ENCODE measurements around the gene CAMK2N2.
"Not testable (repeated sequence)": the region's sequence is repeated elsewhere in the genome, so short reads cannot be mapped to it uniquely, and the experiment has no call there.

CAMK2N2 gene

DNA sequence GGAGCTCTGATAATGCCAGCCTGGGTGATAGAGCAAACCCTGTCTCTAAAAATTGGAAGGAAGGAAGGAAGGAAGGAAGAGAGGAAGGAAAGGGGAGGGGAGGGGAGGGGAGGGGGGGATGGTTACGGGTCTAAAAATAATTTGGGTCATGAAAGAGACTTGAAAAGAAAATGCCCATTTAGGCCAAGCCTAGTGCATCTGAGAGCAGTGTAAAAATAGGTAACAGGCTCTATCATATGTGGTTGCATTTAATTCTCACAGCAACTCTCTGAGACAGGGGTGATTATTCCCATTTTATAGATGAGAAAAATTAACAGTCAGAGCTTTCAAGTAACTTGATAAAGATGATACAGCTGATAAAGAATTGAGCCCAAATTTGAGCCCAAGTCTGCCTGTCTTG lies 10.9 kb upstream of the CAMK2N2 start:
- DNase-seq = no peak

- not testable (repeated sequence) for DNase-seq
Measured at GRCh38 chr3:184267249-184267648, 5.9 kb upstream of the CAMK2N2 start.

GRCh38 chr3:184262764-184263179 lies 1.4 kb upstream of the CAMK2N2 start:
- no peak for DNase-seq

GRCh38 chr3:184261854-184262763 lies 756 bp upstream of the CAMK2N2 start:
- peak; percentile 58 for DNase-seq

DNA sequence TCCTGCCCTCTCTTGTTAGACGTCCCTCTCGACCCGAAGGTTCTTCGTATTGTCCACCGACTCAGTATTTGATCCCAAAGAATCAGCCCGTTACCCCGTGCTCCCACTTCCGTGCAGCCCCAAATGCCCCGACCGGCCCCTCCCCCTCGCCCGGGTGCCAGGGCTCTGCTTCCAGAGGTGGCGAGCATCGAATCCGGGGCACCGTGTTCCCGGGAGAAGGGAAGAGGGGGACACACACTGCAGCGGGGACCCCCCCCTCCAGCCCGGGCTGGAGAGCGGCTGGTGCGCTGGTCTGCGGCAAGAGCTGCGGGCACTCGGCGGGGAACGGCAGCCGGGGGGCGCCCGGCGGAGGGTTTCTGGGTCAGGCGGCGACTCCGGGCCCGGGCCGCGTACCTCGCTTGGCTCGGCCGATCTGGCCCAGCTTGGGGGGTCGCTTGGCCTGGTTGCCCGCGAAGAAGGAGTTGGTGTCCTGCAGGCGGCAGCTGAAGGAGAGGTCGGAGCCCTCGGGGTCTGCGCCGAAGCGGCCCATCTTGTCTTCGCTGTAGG lies 556 bp downstream of the CAMK2N2 start:
- DNase-seq = no peak

- DNase-seq = peak; percentile 69
Measured at GRCh38 chr3:184259878-184260723, 1.3 kb downstream of the CAMK2N2 start.

DNA sequence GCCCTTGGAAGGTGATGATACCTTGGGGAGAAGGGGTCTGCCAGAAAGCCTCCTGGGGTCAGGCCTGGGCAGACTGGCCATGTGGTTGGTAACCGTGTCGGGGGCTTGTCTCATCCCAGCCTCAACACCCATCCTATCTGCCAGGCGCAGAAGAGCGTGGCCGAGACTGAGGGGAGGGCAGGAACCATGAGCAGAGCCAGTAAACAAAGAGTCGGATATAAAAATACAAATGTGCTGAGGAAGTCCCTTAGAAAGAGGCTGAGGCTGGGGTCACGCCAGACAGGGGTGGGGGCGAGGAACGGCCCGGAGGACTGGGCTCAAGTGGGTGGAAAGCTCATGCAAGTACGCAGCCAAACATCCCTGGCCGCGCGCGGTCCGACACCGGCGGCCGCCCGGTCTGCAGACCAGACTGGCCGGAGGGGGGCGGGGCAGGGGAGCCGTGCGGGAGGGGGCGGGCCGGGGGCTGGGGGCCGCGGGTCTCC lies 1.9 kb downstream of the CAMK2N2 start:
- no peak for DNase-seq

DNA sequence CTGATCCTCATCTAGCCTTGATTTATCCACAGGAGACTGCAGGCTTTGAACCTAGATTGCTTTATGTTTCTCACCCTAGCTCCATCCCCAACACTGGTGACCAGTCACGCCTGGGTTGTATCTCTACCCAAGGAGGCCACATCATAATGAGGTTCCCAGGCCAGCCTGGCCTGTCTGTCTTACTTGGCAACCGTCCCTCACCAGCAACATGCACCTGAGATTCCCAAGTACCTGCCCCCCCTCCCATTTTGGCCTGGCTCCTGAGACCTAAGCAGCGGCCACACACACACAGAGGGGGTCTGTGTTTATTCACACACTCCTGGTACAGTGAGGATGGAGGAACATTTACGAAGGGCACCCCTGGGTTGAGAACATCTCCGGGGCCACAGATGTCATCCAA lies 2.4 kb downstream of the CAMK2N2 start:
- no peak for DNase-seq

DNA sequence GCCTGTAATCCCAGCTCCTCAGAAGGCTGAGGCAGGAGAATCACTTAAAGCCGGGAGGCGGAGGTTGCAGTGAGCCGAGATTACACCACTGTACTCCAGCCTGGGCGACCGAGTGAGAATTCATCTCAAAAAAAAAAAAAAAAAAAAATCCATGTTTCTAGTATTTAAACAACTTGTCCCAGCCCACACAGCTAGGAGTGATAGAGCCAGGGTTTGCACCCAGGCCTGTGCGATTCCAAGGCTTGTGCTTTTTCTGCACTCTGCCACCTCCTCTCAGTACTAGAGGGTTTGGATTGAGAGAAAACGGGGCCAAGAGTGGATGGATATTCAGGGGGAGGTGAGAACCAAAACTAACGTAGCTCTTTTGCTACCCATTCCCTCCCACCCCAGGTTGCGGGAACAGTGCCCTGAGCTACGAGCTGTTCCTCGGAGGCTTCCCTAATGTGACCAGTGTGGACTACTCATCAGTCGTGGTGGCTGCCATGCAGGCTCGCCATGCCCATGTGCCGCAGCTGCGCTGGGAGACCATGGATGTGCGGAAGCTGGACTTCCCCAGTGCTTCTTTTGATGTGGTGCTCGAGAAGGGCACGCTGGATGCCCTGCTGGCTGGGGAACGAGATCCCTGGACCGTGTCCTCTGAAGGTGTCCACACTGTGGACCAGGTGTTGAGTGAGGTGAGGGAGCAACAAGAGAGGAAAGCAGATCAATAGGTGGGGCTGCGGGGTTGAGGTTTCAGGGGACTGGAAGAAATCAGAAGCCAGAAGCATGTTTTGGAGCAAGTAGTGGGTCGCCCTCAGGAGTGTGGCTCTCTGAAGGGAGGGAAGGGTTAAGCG lies 4.1 kb downstream of the CAMK2N2 start:
- no peak for DNase-seq

GRCh38 chr3:184255291-184256039 lies 5.9 kb downstream of the CAMK2N2 start:
- DNase-seq = no peak

- DNase-seq = peak; percentile 98
Measured at GRCh38 chr3:184250167-184250828, 11.1 kb downstream of the CAMK2N2 start.

DNA sequence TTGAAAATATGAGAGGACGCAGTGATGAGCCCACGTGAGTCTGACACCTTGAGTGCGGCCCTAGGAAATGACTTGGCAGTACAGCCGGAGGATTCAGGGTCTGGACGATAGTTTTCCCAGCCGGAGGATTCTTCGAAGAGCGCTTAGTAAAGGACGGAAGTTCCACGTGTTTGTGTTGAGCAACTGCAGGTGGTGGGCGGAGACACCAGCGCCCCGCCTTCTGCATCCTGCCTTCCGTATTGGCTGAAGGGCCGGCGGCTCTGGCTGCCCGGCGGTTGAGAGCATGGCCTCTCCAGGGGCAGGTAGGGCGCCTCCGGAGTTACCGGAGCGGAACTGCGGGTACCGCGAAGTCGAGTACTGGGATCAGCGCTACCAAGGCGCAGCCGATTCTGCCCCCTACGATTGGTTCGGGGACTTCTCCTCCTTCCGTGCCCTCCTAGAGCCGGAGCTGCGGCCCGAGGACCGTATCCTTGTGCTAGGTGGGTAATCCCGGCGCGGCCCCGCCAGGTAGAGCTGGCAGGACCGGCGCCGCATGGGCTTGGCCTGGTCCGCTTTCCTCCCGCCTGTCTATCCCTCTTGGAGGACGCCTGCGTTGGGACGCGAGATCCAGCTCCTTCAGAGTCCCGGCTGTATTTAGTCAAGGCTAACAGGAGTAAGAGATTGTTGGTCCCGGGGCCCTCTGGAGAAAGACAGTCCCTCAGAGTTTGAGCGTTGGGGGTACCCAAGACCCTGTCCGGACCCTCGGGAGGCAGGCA lies 11.8 kb downstream of the CAMK2N2 start, which contains the start of gene EEF1AKMT4:
Gene EEF1AKMT4 (plus strand): TSS at position 261 of the 755 bp plus-strand sequence. CDS start 23 bp downstream, at position 284.
- DNase-seq = peak; percentile 99

DNA sequence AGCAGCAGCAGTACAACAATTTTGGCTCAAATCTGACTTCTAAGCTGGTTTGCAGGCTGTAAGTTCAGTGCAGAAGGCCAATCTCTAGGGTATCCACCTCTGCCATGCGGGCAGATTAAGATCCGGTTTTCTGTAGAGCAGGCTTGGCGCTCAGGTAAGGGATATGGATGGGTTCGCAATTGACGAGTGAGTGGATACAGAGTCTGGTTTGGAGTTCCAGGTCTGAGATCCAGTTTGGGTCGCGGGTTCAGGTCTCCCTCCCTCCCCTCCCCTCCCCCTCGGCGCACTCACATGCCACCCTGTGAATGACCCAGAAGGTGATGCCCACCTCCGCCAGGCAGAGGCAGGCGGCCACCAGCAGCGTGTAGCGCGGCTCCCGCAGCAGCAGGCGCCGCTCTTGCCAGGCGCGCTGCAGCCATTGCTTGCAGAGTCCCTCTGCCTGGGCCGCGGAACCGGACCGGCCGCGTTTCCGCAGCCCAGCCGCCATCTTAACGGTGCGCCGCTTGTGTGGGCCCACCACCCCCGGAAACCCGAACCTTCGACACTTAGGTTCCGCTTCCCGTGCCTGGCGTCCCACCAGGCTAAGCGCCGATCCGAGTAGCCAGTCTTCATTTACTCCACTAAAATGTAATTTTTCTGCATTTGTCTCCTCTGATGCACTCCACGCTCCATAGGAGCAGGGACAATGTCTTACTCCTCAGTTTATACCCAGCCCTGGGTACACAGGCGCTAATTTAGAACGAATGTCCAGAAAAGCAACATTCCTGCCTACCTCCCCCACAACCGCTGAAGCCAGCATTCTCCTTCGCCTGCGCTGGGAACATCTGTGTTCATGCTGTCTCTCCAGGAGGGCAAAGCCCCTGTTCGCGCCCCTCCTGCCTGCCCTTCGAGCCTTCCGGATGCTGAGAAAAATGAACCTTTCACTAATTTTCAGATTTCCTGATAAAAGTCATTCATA lies 12.6 kb downstream of the CAMK2N2 start, which contains the start of gene ALG3:
Gene ALG3 (minus strand): TSS at position 509 of the 958 bp plus-strand sequence. CDS start 22 bp downstream, at position 487.
- peak; percentile 94 for DNase-seq

DNA sequence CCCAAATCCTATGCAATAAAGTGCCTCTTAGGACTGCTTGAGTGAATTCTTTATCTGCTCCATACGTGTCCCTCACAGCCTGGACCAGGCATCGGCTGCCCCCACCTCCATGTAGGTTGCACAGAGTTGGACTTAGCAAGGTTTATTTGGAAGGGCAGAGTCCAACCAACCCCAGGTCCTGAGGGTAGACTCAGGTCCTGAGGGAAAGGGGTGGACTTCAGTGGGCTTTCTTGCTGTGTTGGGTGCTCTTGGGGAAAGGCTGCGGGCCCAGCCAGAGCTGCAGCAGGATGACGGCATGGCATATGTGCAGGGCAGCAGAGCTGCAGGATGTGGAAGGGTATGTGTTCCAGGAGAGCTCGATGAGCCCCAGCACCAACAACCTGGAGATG lies 19.1 kb downstream of the CAMK2N2 start:
- DNase-seq = no peak

- peak; percentile 63 for DNase-seq
Measured at GRCh38 chr3:184241447-184242296, 19.7 kb downstream of the CAMK2N2 start.

DNA sequence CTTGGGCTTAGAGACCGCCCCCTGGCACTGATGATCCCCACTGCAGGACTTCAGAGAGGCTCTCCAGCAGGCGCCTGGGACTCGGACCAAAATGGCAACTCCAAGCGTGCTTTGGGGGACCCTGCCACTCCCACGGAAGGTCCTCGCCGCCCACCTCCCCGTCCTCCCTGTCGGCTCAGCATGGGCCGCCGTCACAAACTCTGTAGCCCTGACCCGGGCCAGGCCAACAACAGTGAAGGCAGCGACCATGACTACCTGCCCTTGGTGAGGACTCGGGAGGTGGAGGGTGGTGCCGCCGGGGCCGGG lies 20.3 kb downstream of the CAMK2N2 start:
- DNase-seq = no peak

- DNase-seq = peak; percentile 73
Measured at GRCh38 chr3:184240384-184241140, 20.8 kb downstream of the CAMK2N2 start.
